Activated naive CD4-positive, alpha-beta T cell treated with anti-CD3 and anti-CD28 coated beads, Interleukin-2, amount 50 U/mL, for 24 hours (primary cell): Measurements from ENCODE around the gene SBF2.
"Not testable (repeated sequence)": the region's sequence is repeated elsewhere in the genome, so short reads cannot be mapped to it uniquely, and the experiment has no call there.

Source experiments
- H3K27ac Mint-ChIP-seq: one replicate; pipeline ENCODE4 v1.8.0; 2021; ENCODE audit warnings: mild to moderate bottlenecking, mixed read lengths
- H3K27me3 Mint-ChIP-seq: one replicate; pipeline ENCODE4 v1.8.0; 2021; ENCODE audit warnings: mixed read lengths
- H3K36me3 Mint-ChIP-seq: one replicate; pipeline ENCODE4 v1.8.0; 2021; ENCODE audit warnings: mixed read lengths
- H3K4me1 Mint-ChIP-seq: one replicate; pipeline ENCODE4 v1.8.0; 2021; ENCODE audit warnings: mixed read lengths
- H3K4me3 Mint-ChIP-seq: one replicate; pipeline ENCODE4 v1.8.0; 2021; ENCODE audit warnings: mild to moderate bottlenecking, mixed read lengths
- H3K9me3 Mint-ChIP-seq: one replicate; pipeline ENCODE4 v1.8.0; 2021; ENCODE audit warnings: mixed read lengths

SBF2 gene

DNA sequence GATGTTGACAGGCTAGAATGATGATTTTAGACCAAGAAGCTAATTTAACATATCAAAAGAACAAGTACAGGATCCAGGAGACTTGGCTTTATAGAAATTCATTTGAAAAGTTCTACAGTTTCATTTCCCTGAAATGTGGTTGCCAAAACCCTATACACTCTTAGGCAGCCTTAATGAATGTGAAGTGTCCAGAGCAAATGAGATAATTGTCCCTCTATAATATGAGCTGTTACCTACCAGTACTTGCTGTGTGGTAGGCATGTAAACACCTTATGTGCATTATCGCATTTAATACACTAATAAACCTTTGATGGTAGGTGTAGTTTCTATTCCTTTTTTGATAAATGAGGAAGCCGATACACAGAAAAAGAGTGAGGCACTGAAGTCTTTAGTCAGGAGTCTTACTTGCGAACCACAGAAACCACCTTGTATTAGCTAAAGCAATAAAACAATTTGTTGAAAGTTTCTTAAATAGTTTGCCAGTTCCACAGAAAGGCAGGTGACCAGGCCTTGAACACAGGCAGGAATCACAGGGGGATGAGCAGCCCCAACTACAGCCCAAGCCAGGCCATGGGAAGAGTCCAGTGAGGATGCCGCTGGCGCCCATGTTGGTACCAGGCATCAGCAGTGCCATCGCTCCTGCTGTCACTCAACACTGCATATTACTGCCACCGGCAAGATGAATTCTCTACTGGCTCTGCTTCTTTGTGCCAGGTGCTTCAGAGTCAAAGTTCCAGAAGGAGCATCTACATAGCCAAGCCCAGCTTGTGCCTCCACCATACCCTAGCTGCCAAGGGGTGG, 548.4 kb downstream of the SBF2 start:
- no peaks in the 10 kb centered on the region for H3K9me3 Mint-ChIP-seq

DNA sequence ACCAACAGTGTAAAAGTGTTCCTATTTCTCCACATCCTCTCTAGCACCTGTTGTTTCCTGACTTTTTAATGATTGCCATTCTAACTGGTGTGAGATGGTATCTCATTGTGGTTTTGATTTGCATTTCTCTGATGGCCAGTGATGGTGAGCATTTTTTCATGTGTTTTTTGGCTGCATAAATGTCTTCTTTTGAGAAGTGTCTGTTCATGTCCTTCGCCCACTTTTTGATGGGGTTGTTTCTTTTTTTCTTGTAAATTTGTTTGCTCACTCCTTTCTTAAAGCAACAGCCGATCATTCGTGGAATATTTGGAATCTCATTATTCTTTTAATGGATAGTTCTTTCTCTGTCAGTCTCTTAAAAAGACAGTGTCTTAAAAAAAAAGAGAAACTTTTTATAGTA, 550.5 kb downstream of the SBF2 start:
- not testable (repeated sequence) for H3K4me3 Mint-ChIP-seq, H3K27me3 Mint-ChIP-seq, H3K36me3 Mint-ChIP-seq, H3K27ac Mint-ChIP-seq, H3K9me3 Mint-ChIP-seq, H3K4me1 Mint-ChIP-seq

More for the DNA sequence above, 548.4 kb downstream of the SBF2 start:
- Mint-ChIP-seq H3K27me3 (no peaks in the 10 kb centered on the region), H3K4me3 (no peak overlapping the region), H3K27ac (no peak overlapping the region), H3K36me3 (no peaks in the 10 kb centered on the region), H3K4me1 (no peaks in the 10 kb centered on the region)

DNA sequence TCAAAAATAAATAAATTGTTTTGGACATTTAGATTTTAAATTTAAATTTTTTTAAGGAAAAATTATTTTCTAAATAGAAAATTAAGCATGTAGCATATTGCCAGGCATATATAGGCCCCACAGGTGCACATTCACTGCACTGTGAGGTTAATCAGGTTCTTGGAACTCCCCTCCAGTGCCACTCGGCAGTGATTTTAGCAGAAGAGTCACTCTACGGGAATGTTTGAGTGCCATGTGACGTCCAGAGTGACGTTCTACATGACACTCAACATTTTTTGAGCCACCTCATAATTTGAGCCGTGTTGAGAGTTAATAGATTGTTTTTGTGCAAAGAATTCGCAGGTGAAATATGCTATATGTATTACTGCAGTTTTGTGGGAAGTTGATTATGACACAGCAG, 552.8 kb downstream of the SBF2 start:
- Mint-ChIP-seq H3K36me3 (peaks cover 5% of the 10 kb centered on the region), H3K27me3 (no peaks in the 10 kb centered on the region), H3K9me3 (peaks cover 6% of the 10 kb centered on the region), H3K4me3 (no peak overlapping the region), H3K4me1 (no peaks in the 10 kb centered on the region), H3K27ac (no peak overlapping the region)

DNA sequence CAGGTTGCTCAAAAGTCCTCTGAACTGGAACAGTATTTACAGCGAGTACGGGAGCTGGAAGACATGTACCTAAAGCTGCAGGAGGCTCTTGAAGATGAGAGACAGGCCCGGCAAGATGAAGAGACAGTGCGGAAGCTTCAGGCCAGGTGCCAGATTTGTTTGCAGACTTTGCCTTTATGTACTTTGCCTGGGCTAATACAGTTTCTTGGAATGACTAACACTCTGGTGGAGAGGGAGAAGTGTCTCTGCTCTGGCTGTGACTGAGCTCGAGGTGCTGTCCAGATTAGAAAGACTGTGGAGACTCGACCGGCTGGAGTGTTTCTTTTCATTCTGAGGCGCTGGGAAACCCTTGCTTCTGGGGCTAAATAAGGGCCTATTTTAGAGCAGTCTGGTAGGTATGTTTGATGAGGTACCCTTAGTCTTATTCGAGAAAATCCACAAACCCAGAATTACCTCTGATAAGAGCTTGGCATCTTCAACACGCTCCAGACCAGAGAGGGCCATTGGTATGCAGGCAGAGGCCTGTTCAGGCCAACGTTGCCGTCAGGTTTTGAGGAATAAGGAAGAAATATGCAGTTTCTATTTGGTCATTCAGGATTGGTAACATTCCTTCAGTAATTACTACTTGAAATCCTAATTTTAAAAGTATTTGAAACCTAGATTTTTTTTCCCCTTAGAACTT, 553.7 kb downstream of the SBF2 start:
- Mint-ChIP-seq H3K4me3 (no peak overlapping the region), H3K27ac (no peak overlapping the region), H3K9me3 (peaks cover 15% of the 10 kb centered on the region), H3K4me1 (no peaks in the 10 kb centered on the region), H3K36me3 (peaks cover 11% of the 10 kb centered on the region), H3K27me3 (no peaks in the 10 kb centered on the region)

DNA sequence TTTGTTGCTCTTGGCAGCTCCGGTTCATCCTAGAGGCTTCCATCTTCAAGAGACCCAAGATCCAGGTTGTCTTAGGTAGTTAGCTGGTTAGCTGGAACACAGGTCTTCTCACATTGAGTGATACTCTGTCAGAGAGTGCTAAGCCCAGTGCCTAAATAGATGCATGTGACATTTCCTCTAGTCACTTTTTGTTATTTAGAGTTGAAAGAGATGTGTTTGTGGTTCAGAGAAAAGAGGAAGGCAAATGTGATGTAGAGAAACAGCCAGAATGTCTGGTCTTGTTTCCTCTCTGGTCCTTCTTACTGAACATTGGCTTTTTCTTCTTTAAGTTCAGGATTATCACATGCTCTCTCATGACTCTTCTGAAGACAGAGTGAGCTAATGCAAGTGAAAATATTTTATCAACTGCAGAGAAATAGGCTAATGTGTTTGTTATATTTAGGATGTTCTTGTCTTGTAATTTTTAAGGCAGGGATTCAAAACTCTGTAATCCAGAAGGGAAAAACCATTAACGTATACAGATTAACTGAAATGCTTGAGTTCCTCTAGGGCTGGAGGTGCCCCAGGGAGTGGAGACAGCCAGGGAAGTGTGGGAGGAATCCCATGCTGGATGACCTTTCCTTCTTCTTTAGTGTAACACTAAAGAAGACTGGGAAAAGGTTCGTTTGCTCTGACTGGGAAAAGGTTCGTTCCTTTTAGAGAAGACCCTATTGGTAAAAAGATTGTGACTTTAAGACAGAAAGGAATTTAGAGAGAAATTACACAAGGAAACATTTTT, 554.7 kb downstream of the SBF2 start:
- H3K4me3 Mint-ChIP-seq = no peak overlapping the region
- H3K36me3 Mint-ChIP-seq = peaks cover 13% of the 10 kb centered on the region
- H3K27me3 Mint-ChIP-seq = no peaks in the 10 kb centered on the region
- peaks cover 19% of the 10 kb centered on the region for H3K9me3 Mint-ChIP-seq
- H3K27ac Mint-ChIP-seq = no peak overlapping the region
- no peaks in the 10 kb centered on the region for H3K4me1 Mint-ChIP-seq

DNA sequence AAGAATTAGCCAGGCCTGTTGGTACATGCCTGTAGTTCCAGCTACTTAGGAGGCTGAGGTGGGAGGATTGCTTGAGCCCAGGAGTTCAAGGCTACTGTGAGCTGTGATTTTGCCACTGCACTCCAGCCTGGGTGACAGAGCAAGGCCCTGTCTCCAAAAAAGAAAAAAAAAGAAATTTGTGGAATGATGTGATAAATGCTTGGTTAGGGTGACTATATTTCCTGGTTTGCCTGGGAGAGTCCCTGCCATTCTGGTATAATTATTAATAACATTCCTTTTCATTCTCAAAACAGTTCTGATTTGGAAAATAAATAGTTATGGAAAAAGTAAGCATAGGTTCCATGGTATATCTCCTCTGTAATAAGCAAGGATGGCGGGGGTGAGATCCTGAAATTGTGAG, 555.3 kb downstream of the SBF2 start:
- no peak overlapping the region for H3K4me3 Mint-ChIP-seq
- H3K27me3 Mint-ChIP-seq = no peaks in the 10 kb centered on the region
- H3K4me1 Mint-ChIP-seq = no peaks in the 10 kb centered on the region
- peaks cover 13% of the 10 kb centered on the region for H3K36me3 Mint-ChIP-seq
- H3K27ac Mint-ChIP-seq = no peak overlapping the region
- H3K9me3 Mint-ChIP-seq = peaks cover 19% of the 10 kb centered on the region

DNA sequence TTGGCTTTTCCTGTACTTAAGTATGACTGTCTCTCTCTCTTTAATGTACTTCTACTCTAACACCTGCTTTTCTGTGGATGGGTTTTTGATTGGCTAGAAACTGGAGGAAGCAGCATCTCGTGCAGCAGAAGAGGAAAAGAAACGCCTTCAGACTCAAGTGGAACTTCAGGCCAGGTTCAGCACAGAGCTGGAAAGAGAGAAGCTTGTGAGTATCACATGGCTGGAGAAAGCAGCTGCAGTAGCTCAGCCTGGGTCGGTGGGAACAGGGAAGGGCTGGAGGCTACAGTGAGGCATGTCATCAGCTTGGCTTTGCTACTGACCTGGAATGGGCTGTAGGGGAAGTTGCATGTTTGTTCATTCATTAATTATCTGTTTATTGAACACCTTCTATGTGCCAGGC, 555.9 kb downstream of the SBF2 start:
- Mint-ChIP-seq H3K27me3 (no peaks in the 10 kb centered on the region), H3K36me3 (peaks cover 13% of the 10 kb centered on the region), H3K27ac (no peak overlapping the region), H3K4me3 (no peak overlapping the region), H3K9me3 (peaks cover 19% of the 10 kb centered on the region), H3K4me1 (no peaks in the 10 kb centered on the region)

DNA sequence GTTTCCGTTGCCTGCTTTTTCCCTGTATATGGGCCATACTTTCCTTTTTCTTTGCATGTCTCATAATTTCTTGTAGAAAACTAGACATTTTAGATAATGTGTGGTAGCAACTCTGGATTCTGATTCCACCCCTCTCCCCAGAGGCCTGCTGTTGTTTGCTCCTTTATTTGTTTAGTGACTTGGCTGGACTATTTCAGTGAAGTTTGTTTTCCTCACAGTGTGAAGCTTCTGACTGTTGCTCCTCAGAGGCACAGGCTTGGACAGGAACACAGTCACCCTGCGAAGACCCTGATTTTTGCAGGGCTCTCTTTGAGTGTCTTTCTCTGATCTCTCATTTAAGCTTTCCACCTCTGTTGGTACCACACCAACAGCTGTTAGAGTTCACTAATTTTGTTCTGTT, 557.7 kb downstream of the SBF2 start:
- peaks cover 1% of the 10 kb centered on the region for H3K27me3 Mint-ChIP-seq
- no peak overlapping the region for H3K4me3 Mint-ChIP-seq
- H3K4me1 Mint-ChIP-seq = no peaks in the 10 kb centered on the region
- H3K36me3 Mint-ChIP-seq = peaks cover 15% of the 10 kb centered on the region
- H3K27ac Mint-ChIP-seq = no peak overlapping the region
- H3K9me3 Mint-ChIP-seq = peaks cover 19% of the 10 kb centered on the region

DNA sequence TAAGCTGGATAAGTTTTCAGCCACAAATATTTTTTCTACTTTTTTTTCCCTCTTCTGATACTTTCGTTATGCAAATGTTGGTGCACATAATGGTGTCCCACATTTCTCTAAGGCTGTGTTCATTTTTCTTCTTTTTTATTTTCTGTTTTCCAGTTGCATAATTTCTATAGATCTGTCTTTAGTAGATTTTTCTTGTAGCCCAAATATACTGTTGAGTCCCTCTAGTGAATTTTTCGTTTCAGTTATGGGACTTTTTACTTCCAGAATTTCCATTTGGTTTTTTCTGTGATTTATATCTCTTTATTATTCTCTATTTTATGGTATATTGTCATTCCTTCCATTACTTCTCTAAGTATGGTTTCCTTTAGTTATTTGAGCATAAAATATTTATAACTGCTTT, 558.1 kb downstream of the SBF2 start:
- H3K4me1 Mint-ChIP-seq = no peaks in the 10 kb centered on the region
- peaks cover 19% of the 10 kb centered on the region for H3K9me3 Mint-ChIP-seq
- no peak overlapping the region for H3K27ac Mint-ChIP-seq
- peaks cover 15% of the 10 kb centered on the region for H3K36me3 Mint-ChIP-seq
- H3K27me3 Mint-ChIP-seq = peaks cover 1% of the 10 kb centered on the region
- H3K4me3 Mint-ChIP-seq = no peak overlapping the region

DNA sequence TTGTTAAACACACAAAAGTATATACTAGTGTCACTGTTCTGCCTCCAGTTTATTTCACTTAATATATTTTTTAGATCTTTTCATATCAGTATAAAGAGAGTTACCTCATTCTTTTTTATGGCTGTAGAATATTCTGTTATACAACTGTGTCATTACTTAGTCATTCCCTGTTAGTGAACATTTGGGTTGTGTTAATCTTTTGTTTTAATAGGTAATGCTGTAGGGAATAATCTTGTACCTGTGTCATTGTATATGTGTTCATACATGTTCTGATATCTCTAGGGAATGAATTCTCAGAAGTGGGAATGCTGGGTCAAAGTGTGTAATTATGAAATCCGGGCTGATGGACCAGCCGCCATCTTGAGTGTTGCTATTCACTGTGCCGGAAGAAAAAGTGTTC, 558.8 kb downstream of the SBF2 start:
- Mint-ChIP-seq H3K27ac (no peak overlapping the region), H3K36me3 (peaks cover 15% of the 10 kb centered on the region), H3K27me3 (peaks cover 1% of the 10 kb centered on the region), H3K4me3 (no peak overlapping the region), H3K9me3 (peaks cover 19% of the 10 kb centered on the region), H3K4me1 (no peaks in the 10 kb centered on the region)

DNA sequence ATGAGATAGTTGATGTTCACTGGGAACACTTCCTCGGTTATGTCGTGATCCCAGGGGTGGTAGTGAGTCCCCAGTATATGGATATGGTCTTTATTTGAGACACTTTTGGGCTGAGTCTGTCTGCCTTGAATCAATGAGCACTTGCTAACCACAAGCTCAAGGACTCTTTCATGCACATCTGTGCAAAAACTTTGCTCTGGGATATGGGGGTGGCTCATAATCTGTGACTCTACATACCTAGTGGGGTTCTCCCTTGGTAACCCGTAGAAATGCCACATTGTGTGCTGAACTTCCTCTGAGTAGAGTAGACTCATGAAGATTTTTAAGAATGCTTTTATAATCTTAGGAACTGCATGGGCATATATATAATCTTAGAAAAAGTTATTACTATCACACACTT, 560.8 kb downstream of the SBF2 start:
- no peak overlapping the region for H3K27ac Mint-ChIP-seq
- H3K9me3 Mint-ChIP-seq = peaks cover 19% of the 10 kb centered on the region
- peaks cover 15% of the 10 kb centered on the region for H3K36me3 Mint-ChIP-seq
- H3K4me3 Mint-ChIP-seq = no peak overlapping the region
- H3K27me3 Mint-ChIP-seq = peaks cover 1% of the 10 kb centered on the region
- no peaks in the 10 kb centered on the region for H3K4me1 Mint-ChIP-seq

DNA sequence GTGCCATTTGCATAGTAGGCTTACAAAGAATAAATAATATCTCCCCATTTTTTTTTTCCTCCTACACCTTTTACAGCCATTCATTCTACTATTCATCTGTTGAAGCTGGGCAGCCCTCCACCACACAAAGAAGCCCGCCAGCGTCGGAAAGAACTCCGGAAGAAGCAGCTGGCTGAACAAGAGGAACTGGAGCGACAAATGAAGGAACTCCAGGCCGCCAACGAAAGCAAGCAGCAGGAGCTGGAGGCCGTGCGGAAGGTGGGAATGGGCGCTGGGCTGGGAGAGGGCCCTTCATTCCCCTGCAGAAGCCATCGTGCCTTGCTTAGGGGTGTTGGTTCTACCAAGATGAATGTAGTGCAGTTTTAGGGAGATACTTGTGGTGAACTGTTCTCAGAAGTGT, 561.6 kb downstream of the SBF2 start:
- peaks cover 19% of the 10 kb centered on the region for H3K9me3 Mint-ChIP-seq
- H3K27me3 Mint-ChIP-seq = peaks cover 1% of the 10 kb centered on the region
- no peaks in the 10 kb centered on the region for H3K4me1 Mint-ChIP-seq
- no peak overlapping the region for H3K4me3 Mint-ChIP-seq
- peaks cover 15% of the 10 kb centered on the region for H3K36me3 Mint-ChIP-seq
- no peak overlapping the region for H3K27ac Mint-ChIP-seq

DNA sequence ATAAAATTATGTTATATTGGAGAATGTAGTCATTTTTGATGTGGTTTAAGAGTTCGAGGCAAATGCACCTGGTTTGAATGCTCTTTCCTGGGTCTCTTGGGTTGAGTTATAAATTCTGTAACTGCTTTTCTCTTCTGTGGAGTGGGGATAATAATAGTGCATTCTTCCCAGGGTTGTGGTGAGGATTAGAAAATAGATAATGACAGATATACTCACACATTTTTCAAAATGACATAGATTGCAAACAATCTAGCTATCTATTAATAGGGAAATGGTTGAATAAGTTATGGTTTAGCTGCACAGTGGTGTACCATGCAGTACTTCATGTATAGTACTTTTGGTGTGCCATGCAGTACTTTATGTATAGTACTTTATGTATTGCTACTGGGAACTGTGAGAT, 562.8 kb downstream of the SBF2 start:
- Mint-ChIP-seq H3K27ac (no peak overlapping the region), H3K36me3 (peaks cover 10% of the 10 kb centered on the region), H3K4me1 (no peaks in the 10 kb centered on the region), H3K9me3 (peaks cover 13% of the 10 kb centered on the region), H3K27me3 (peaks cover 1% of the 10 kb centered on the region), H3K4me3 (no peak overlapping the region)
